Measurements from ENCODE around the gene FAM120B.

- no peak for TF ChIP-seq CTCF (IDR thresholded peaks at IDR 0.05)
- peak in 1 of 2 donors; percentile 48 for TF ChIP-seq POLR2A (IDR thresholded peaks at IDR 0.05)
Measured at GRCh38 chr6:170290296-170291128, 16.0 kb upstream of the FAM120B start, which contains the start of gene DLL1.

All from gastroesophageal sphincter (tissue), 3 donors.